ENCODE measurements around the gene PPP1R1A.

Gene PPP1R1A

DNA sequence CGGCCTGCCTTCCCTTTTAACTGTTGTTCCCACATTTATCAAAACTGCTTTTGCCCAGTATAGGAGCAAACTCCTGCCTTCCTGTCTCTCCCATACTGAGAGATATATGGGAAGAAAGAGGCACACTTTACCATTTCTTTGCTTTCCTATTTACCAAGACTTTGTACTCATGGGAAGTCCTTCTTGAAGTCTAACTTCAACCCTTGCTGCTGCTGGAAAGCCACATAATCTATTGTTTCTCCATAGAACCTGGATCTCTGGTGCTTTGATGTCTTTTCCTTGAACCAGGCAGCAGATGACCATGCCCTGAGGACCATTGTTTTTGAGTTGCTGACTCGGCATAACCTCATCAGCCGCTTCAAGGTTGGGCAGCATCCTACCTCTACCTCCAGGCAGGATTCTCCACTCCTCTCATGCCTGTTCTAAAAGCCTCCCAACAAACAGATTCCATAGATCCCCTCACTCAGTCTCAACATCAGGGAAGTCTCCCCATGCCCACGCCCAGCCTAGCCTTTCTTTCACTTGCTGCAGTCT is 18.4 kb downstream of the PPP1R1A start:
- H3K36me3 Mint-ChIP-seq (ENCODE audit: low read depth), result peaks cover 7% of the 10 kb centered on the region
- no peaks in the 10 kb centered on the region for H3K9me3 Mint-ChIP-seq
- no peak overlapping the region for H3K27ac Mint-ChIP-seq
- H3K4me3 Mint-ChIP-seq, result no peak overlapping the region
- no peaks in the 10 kb centered on the region for H3K4me1 Mint-ChIP-seq (ENCODE audit: low read depth)
- H3K27me3 Mint-ChIP-seq, result no peaks in the 10 kb centered on the region

DNA sequence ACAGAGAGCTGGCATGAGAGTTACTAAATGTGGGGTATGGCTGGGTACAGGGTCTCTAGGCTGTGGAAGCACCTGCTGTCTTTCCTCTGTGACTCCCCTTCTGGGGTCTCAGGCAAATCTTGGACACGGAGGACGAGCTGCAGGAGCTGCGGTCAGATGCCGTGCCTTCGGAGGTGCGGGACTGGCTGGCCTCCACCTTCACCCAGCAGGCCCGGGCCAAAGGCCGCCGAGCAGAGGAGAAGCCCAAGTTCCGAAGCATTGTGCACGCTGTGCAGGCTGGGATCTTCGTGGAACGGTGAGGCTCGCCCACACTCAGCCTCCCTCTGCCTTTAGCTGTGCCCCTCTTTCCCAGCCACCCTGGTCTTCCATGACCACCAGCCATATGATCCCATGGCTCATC is 19.4 kb downstream of the PPP1R1A start:
- H3K27me3 Mint-ChIP-seq, result no peaks in the 10 kb centered on the region
- no peaks in the 10 kb centered on the region for H3K9me3 Mint-ChIP-seq
- H3K27ac Mint-ChIP-seq, result no peak overlapping the region
- H3K4me1 Mint-ChIP-seq (ENCODE audit: low read depth), result no peaks in the 10 kb centered on the region
- peaks cover 4% of the 10 kb centered on the region for H3K36me3 Mint-ChIP-seq (ENCODE audit: low read depth)
- H3K4me3 Mint-ChIP-seq, result no peak overlapping the region

DNA sequence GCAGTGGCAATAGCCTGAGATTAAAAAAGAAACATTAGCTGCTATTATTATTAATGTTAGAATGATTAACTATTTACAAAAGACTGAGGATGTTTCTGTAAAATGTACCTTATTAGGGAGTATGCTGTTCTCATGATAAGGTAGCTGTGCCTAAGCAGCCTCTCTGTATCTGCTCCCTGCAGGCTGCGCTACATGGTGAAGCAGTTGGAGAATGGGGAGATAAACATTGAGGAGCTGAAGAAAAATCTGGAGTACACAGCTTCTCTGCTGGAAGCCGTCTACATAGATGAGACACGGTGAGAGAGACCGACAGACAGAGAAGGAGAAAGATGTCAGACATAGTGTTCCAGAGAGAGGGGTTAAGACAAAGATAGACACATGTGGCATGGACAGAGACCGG is 21.7 kb downstream of the PPP1R1A start:
- peaks cover 2% of the 10 kb centered on the region for H3K4me1 Mint-ChIP-seq (ENCODE audit: low read depth)
- no peak overlapping the region for H3K27ac Mint-ChIP-seq
- H3K27me3 Mint-ChIP-seq, result no peaks in the 10 kb centered on the region
- peaks cover 8% of the 10 kb centered on the region for H3K36me3 Mint-ChIP-seq (ENCODE audit: low read depth)
- H3K4me3 Mint-ChIP-seq, result no peak overlapping the region
- H3K9me3 Mint-ChIP-seq, result no peaks in the 10 kb centered on the region

DNA sequence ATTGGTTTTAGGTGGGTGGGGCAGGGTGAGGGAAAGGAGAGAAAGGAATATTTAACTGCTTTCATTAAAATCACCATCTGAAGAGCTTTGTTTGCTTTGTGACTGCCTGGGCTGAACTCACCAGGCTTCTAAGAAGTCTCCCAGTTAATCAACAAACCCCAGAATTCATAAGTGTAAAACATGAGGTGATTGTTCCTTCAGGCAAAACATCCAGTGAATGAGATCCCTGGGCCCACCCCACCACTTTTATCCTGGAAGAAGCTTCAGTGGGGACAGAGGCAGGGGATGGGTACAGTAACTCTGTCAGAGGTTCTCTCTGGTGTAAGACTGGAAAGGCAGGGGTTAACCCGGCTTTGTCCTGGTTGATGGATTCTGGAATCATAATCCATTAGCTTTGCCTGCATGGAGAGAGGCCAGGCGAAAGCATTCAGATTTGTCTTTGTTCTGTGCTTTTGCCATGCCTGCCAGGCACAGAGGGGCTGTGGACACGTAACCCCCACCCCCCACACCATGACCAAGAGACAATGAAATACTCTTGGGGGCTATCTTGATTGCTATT is 22.4 kb downstream of the PPP1R1A start:
- H3K4me1 Mint-ChIP-seq (ENCODE audit: low read depth), result peaks cover 9% of the 10 kb centered on the region
- no peaks in the 10 kb centered on the region for H3K27me3 Mint-ChIP-seq
- no peak overlapping the region for H3K4me3 Mint-ChIP-seq
- no peaks in the 10 kb centered on the region for H3K9me3 Mint-ChIP-seq
- H3K36me3 Mint-ChIP-seq (ENCODE audit: low read depth), result peaks cover 8% of the 10 kb centered on the region
- no peak overlapping the region for H3K27ac Mint-ChIP-seq

DNA sequence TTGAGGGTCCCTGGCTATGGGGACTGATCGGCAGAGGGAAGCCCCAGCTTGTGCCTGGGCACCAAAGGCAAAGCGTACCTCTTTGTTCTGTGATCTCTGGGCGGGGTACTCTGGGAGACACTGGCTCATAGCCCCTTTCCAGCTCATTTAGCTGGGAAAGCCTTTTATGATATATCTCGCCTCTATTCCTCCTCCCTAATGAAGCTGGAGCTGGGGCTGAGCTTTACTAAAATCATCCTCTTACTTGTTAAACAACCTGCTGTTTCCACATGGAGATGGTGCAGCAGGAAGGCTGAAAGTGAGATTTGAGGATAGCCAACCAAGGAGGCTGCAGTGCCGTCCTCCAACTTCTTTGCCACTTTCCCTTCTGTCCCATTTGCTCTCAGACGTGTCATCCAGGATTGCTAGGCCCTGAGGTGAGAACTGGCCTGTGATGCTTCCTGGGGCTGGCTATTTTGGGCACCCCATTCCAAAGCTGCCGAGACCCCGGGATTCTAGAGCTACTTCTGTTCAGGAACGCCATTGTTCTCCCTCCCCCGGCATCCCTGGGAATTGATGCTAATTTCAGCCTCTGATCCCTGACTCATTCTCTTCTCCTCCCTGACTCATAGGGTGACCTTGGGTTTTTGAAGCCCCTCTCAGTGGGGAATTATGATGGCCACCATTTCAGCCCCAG is 23.0 kb downstream of the PPP1R1A start:
- peaks cover 15% of the 10 kb centered on the region for H3K4me1 Mint-ChIP-seq (ENCODE audit: low read depth)
- no peaks in the 10 kb centered on the region for H3K27me3 Mint-ChIP-seq
- H3K9me3 Mint-ChIP-seq, result no peaks in the 10 kb centered on the region
- no peak overlapping the region for H3K4me3 Mint-ChIP-seq
- H3K27ac Mint-ChIP-seq, result no peak overlapping the region
- peaks cover 7% of the 10 kb centered on the region for H3K36me3 Mint-ChIP-seq (ENCODE audit: low read depth)

DNA sequence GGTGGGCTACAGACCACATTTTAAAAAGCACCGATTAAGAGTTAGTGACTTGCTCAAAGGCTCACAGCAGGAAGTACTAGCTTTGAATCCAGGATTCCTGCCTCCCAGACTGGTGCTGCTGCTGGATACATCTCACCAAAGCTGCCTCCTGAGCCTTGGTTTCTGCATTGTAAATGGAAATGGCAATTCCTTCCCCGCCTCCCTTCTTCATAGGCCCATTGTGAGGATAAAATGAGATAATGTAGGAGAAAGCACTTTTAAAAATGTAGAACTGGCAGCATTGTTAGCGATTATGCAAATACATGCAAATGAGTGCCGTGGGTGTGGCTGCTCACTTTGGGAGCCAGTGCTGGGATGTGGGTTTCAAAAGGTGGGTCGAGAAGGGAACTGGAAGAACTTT is 23.7 kb downstream of the PPP1R1A start:
- Mint-ChIP-seq H3K27me3 (no peaks in the 10 kb centered on the region), H3K9me3 (no peaks in the 10 kb centered on the region), H3K4me3 (no peak overlapping the region), H3K4me1 (ENCODE audit: low read depth) (peaks cover 22% of the 10 kb centered on the region), H3K27ac (no peak overlapping the region), H3K36me3 (ENCODE audit: low read depth) (peaks cover 3% of the 10 kb centered on the region)

DNA sequence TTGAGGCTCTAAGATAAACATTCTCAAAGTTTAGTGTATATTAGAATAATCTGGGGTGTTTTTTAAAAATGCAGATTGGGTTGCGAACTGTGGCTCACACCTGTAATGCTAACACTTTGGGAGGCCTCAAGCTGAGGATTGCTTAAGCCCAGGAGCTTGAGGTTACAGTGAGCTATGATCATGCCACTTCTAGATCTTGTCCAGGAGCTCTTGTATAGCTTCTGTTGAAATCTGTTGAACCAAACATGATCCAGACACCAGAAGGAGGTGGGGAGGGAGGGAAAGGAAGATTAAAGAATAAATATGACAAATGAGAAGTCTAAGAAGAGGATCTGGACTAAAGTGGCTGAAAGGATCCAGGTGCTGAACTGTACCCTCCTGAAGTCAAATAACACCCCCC is 24.7 kb downstream of the PPP1R1A start:
- H3K27me3 Mint-ChIP-seq, result no peaks in the 10 kb centered on the region
- H3K36me3 Mint-ChIP-seq (ENCODE audit: low read depth), result peaks cover 3% of the 10 kb centered on the region
- no peak overlapping the region for H3K4me3 Mint-ChIP-seq
- H3K4me1 Mint-ChIP-seq (ENCODE audit: low read depth), result peaks cover 27% of the 10 kb centered on the region
- H3K9me3 Mint-ChIP-seq, result no peaks in the 10 kb centered on the region
- H3K27ac Mint-ChIP-seq, result no peak overlapping the region

DNA sequence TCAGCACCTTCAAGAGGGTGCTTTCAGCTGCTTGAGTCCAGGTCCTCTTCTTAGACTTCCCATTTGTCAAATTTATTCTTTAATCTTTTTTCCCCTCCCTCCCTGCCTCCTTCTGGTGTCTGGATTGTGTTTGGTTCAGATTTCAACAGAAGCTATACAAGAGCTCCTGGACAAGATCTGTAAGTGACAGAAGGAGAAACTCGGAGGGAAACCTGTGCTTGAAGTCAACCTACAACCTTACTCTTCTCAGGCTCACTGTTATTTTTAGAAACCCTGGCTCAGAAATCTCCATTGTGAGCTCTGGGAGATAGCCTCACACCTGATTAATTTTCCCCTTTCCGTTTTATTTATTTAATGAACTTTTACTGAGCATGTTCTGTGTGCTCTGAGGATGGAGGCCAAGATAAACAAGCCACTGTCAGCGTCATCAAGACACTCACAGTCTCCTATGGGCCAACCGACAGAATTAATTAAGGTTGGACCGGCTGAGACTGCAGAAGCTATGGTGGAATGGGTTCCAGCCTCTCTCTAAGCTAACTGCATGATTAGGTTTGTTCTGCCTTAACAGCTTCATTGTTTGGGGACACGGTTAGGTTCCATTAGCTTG is 25.6 kb downstream of the PPP1R1A start:
- Mint-ChIP-seq H3K9me3 (no peaks in the 10 kb centered on the region), H3K4me3 (no peak overlapping the region), H3K4me1 (ENCODE audit: low read depth) (peaks cover 27% of the 10 kb centered on the region), H3K36me3 (ENCODE audit: low read depth) (peaks cover 3% of the 10 kb centered on the region), H3K27ac (no peak overlapping the region), H3K27me3 (no peaks in the 10 kb centered on the region)

DNA sequence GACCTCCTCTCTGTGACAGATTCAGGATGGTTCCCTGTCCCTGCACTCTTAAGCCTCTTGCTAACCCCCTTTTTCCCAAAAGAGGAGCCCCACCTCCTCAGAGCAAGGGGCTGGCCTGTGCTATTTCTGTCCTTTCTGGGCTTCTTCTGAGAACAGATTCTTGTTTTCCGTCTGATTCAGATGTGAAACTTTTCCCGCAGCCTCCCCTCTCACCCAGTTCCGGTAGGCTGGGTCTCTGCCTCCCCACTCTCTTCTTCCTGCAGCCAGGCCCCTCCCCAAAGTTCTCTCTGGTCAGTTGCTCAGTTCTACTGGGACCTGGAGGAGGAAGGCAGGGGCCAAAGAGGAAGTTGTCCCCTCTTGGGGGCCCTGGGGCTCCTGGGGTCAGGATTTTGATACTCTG is 27.3 kb downstream of the PPP1R1A start:
- peaks cover 27% of the 10 kb centered on the region for H3K4me1 Mint-ChIP-seq (ENCODE audit: low read depth)
- H3K27me3 Mint-ChIP-seq, result no peaks in the 10 kb centered on the region
- H3K36me3 Mint-ChIP-seq (ENCODE audit: low read depth), result peaks cover 3% of the 10 kb centered on the region
- no peaks in the 10 kb centered on the region for H3K9me3 Mint-ChIP-seq
- H3K4me3 Mint-ChIP-seq, result peak overlapping the region; percentile 76
- H3K27ac Mint-ChIP-seq, result peak overlapping the region; percentile 72

DNA sequence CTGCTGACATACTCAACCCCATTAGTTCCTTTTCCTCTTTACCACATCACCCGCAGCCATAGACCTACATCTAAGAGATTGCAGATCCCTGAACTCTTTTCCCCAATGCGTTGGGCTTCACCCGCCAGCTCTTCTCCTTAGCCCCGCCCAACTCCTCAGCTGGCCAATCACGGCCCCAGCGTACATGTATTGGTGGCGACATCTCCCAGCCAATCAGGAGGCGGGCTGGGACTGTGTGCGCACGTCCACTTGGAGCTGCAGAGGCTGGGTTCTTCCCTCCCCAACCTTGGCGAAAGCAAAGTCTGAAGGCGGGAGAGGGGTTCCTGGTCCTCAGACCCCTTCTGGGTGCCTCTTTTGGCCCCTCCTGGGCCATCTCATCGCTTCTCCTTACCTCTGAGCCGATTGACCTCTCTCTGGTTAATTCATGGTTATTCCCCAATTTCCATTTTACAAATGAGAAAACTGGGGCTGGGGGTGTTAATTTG is 28.0 kb downstream of the PPP1R1A start:
- Mint-ChIP-seq H3K27me3 (no peaks in the 10 kb centered on the region), H3K36me3 (ENCODE audit: low read depth) (peaks cover 3% of the 10 kb centered on the region), H3K4me3 (peak overlapping the region; percentile 76), H3K9me3 (no peaks in the 10 kb centered on the region), H3K27ac (peak overlapping the region; percentile 72), H3K4me1 (ENCODE audit: low read depth) (peaks cover 27% of the 10 kb centered on the region)

DNA sequence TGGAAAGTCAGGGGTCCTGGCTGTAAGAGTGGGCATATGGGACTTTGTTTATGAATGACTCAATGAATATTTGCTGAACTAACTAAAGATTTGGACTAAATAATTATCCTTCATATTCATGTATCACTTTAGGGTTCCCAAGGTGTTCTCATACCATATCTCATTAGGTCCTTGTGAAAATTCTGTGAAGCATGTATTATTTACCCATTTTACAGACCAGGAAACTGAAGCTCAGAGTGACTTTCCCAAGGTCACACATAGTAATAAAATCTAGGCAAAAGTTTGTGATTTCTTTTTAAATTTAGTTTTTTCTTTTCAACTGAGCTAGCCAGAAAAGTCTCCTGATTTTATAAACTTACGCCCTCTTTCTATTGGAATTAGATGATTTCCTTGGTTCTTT is 29.7 kb downstream of the PPP1R1A start:
- H3K9me3 Mint-ChIP-seq, result no peaks in the 10 kb centered on the region
- peaks cover 3% of the 10 kb centered on the region for H3K36me3 Mint-ChIP-seq (ENCODE audit: low read depth)
- H3K4me3 Mint-ChIP-seq, result no peak overlapping the region
- no peak overlapping the region for H3K27ac Mint-ChIP-seq
- no peaks in the 10 kb centered on the region for H3K27me3 Mint-ChIP-seq
- peaks cover 27% of the 10 kb centered on the region for H3K4me1 Mint-ChIP-seq (ENCODE audit: low read depth)

DNA sequence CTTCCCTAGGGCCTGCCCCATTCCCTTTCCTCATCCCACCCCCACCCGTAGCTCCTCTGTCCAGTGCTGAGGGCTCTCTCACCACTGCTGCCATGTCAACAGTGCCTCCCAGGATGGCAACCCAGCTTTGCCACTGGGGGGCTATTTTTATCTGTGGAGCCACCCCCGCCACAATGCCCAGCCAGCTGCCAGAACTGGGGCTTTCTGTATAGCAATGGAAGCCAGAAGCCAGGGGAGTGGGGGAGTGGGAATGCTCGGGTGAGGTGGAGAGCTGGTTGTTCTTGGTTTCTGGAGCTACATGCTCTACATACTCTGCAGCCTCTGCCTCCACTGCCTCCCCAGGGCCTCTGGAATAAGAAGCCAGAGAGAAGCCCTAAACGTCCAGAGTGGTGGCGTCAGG is 30.1 kb downstream of the PPP1R1A start:
- Mint-ChIP-seq H3K27ac (no peak overlapping the region), H3K4me1 (ENCODE audit: low read depth) (peaks cover 27% of the 10 kb centered on the region), H3K4me3 (no peak overlapping the region), H3K9me3 (no peaks in the 10 kb centered on the region), H3K36me3 (ENCODE audit: low read depth) (peaks cover 3% of the 10 kb centered on the region), H3K27me3 (no peaks in the 10 kb centered on the region)

DNA sequence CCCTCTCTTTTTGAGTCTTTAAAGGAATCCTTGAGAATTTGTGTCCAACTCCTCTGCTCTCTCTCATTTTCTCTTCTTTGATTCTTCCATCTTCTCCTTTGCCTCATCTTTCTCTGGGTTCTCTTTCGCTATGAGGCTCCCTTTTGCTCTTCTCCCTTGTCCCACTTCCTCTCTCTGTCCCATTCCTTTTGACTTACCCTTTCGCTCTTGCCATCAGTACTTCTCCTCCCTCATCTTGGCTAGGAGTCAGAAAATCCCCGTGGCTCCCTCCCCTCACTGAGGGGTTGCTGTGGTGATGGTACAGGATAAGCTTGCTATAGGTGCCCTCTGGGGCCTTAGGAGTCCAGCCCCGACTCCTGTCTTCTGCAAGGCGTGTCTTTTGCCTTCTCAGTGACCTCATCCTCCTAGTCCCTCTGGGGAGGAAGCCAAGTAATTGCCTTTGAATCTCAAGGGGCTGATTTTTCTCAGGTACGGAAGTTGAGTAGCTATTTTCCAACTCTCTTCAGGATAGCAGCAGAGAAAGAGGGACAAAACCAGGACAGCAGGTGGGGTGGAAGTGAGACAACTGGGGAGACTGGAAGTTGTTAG is 32.7 kb downstream of the PPP1R1A start:
- peaks cover 3% of the 10 kb centered on the region for H3K27me3 Mint-ChIP-seq
- no peaks in the 10 kb centered on the region for H3K9me3 Mint-ChIP-seq
- H3K27ac Mint-ChIP-seq, result no peak overlapping the region
- H3K36me3 Mint-ChIP-seq (ENCODE audit: low read depth), result no peaks in the 10 kb centered on the region
- no peak overlapping the region for H3K4me3 Mint-ChIP-seq
- H3K4me1 Mint-ChIP-seq (ENCODE audit: low read depth), result peaks cover 22% of the 10 kb centered on the region

DNA sequence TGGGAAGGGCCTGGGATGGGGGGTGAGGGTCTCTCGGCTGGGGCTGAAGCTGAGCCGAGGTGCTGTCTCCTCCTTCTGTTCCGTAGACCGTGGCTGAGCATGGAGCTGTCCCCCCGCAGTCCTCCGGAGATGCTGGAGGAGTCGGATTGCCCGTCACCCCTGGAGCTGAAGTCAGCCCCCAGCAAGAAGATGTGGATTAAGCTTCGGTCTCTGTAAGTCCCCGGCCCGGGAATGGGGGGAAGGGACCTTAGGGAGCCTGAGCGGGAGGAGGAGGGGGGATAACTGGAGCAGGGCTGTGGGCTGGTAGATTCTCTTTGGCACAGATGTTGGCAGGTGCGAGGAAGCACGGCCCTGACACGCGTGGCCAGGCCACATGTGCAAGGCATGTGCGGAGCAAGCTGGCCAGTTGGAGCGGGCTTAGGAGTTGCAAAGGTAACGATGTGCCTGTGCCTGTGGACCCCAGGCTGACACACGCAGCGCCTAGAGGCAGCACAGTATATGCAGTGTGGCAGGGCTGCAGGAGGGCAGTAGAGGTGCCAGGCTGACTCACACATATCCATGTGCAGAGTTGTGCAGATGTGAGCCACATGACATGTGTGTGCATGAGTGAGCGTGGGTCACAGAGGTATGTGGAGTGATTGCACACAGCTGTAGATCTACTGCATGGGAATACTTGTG is 38.5 kb downstream of the PPP1R1A start:
- peaks cover 34% of the 10 kb centered on the region for H3K4me1 Mint-ChIP-seq (ENCODE audit: low read depth)
- peak overlapping the region; percentile 78 for H3K4me3 Mint-ChIP-seq
- H3K36me3 Mint-ChIP-seq (ENCODE audit: low read depth), result no peaks in the 10 kb centered on the region
- H3K27me3 Mint-ChIP-seq, result peaks cover 9% of the 10 kb centered on the region
- no peaks in the 10 kb centered on the region for H3K9me3 Mint-ChIP-seq
- H3K27ac Mint-ChIP-seq, result no peak overlapping the region

DNA sequence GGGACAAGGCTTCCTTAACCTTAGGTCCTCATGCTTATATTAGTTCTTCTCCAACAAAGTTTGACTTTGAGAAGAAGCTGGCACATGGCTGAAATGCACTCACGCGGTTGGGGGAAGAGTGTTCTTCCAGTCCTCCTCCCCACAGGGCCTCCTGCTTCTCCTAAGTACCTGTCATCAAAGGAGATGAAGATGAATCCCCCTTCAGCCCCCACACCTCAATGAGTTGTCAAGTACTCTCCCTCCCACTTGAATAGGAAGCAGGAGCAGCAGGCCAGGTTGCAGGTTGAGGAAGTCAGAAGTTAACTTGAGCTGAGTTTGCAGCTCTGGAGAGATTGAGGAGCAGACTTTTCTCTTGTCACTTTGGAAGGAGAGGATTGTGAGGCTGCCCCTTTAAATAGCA is 41.9 kb downstream of the PPP1R1A start:
- Mint-ChIP-seq H3K36me3 (ENCODE audit: low read depth) (peaks cover 9% of the 10 kb centered on the region), H3K4me3 (no peak overlapping the region), H3K27me3 (peaks cover 9% of the 10 kb centered on the region), H3K9me3 (no peaks in the 10 kb centered on the region), H3K27ac (no peak overlapping the region), H3K4me1 (ENCODE audit: low read depth) (peaks cover 32% of the 10 kb centered on the region)
